HCT116 (cell line): ENCODE data around the gene PDE1A.

Experiments used
- EZH2phosphoT487 ChIP-seq: fragments of 200-600 bp; IDR thresholded peaks from 2 replicates; pipeline ENCODE4 v1.6.1; 2018; ENCODE audit warnings: antibody characterized with exemption, borderline replicate concordance
- FOSL1 ChIP-seq: IDR thresholded peaks from 2 replicates; pipeline ENCODE4 v1.6.1; 2012; ENCODE audit warnings: low read depth
- POLR2A ChIP-seq: IDR thresholded peaks from 2 replicates; pipeline ENCODE4 v1.7.0; 2011; ENCODE audit warnings: borderline replicate concordance; ENCODE audit not compliant: insufficient read depth, insufficient read length; ENCODE audit errors: extremely low read depth
- POLR2AphosphoS5 ChIP-seq: IDR thresholded peaks from 2 replicates; pipeline ENCODE4 v1.6.1; 2011; ENCODE audit warnings: mild to moderate bottlenecking, low read depth, low read length, moderate library complexity
- RAD21 ChIP-seq: IDR thresholded peaks from 2 replicates; pipeline ENCODE4 v1.6.1; 2012; ENCODE audit warnings: low read depth, mild to moderate bottlenecking
- YY1 ChIP-seq: IDR thresholded peaks from 2 replicates; pipeline ENCODE4 v1.6.1; 2011; ENCODE audit warnings: low read length, low read depth, moderate library complexity, mild to moderate bottlenecking; ENCODE audit not compliant: insufficient replicate concordance; ENCODE audit errors: extremely low read depth
- TF ChIP-seq, protein P1 (sequence below): IDR thresholded peaks from 2 replicates; pipeline ENCODE4 v1.6.1; 2012; ENCODE audit warnings: low read depth
- TF ChIP-seq, protein P2 (sequence below): IDR thresholded peaks from 2 replicates; pipeline ENCODE4 v1.6.1; 2011; ENCODE audit warnings: mild to moderate bottlenecking, low read length, moderate library complexity; ENCODE audit not compliant: insufficient replicate concordance; ENCODE audit errors: extremely low read depth
- TF ChIP-seq, protein P3 (sequence below): IDR thresholded peaks from 2 replicates; pipeline ENCODE4 v1.6.1; 2012
- TF ChIP-seq, protein P4 (sequence below), 3 experiments: fragments of 200-600 bp in 1 of 3; sonication (generic) in 1 of 3; IDR thresholded peaks in 2 of 3; conservative IDR thresholded peaks in 1 of 3; 2 replicates each; pipeline ENCODE4 v1.5.1; 2012 to 2017; ENCODE audit warnings: low read depth in 2 of 3, low read length in 2 of 3, antibody characterized with exemption in 1 of 3, borderline replicate concordance in 1 of 3, control low read depth in 1 of 3, mild to moderate bottlenecking in 1 of 3, mixed read lengths in 1 of 3, mixed run types in 1 of 3, moderate library complexity in 1 of 3; ENCODE audit not compliant: insufficient read depth in 1 of 3

DNA sequence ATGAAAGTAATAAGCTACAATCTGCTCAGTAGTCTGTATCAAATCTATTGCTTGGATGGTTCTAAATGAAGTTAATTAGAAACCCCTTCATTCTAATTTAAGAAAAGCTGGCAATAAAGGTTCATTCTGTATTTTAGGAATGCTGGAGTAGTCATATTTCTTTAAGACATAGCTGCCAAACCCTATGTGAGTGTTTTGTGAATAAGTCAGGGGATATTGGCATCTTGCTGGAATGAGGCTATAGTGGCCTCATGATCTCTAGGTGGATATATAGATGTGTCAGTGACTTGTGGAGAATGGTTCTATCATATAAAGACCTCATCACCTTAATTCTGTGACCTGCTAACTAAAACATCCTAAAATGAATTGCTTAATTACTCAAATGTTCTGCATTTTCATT lies 196.3 kb downstream of the PDE1A start:
- TF ChIP-seq, protein P1, sequence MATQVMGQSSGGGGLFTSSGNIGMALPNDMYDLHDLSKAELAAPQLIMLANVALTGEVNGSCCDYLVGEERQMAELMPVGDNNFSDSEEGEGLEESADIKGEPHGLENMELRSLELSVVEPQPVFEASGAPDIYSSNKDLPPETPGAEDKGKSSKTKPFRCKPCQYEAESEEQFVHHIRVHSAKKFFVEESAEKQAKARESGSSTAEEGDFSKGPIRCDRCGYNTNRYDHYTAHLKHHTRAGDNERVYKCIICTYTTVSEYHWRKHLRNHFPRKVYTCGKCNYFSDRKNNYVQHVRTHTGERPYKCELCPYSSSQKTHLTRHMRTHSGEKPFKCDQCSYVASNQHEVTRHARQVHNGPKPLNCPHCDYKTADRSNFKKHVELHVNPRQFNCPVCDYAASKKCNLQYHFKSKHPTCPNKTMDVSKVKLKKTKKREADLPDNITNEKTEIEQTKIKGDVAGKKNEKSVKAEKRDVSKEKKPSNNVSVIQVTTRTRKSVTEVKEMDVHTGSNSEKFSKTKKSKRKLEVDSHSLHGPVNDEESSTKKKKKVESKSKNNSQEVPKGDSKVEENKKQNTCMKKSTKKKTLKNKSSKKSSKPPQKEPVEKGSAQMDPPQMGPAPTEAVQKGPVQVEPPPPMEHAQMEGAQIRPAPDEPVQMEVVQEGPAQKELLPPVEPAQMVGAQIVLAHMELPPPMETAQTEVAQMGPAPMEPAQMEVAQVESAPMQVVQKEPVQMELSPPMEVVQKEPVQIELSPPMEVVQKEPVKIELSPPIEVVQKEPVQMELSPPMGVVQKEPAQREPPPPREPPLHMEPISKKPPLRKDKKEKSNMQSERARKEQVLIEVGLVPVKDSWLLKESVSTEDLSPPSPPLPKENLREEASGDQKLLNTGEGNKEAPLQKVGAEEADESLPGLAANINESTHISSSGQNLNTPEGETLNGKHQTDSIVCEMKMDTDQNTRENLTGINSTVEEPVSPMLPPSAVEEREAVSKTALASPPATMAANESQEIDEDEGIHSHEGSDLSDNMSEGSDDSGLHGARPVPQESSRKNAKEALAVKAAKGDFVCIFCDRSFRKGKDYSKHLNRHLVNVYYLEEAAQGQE, result no peak
- TF ChIP-seq, protein P2, sequence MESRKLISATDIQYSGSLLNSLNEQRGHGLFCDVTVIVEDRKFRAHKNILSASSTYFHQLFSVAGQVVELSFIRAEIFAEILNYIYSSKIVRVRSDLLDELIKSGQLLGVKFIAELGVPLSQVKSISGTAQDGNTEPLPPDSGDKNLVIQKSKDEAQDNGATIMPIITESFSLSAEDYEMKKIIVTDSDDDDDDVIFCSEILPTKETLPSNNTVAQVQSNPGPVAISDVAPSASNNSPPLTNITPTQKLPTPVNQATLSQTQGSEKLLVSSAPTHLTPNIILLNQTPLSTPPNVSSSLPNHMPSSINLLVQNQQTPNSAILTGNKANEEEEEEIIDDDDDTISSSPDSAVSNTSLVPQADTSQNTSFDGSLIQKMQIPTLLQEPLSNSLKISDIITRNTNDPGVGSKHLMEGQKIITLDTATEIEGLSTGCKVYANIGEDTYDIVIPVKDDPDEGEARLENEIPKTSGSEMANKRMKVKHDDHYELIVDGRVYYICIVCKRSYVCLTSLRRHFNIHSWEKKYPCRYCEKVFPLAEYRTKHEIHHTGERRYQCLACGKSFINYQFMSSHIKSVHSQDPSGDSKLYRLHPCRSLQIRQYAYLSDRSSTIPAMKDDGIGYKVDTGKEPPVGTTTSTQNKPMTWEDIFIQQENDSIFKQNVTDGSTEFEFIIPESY, result no peak
- TF ChIP-seq, protein P3, sequence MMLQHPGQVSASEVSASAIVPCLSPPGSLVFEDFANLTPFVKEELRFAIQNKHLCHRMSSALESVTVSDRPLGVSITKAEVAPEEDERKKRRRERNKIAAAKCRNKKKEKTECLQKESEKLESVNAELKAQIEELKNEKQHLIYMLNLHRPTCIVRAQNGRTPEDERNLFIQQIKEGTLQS, result no peak
- TF ChIP-seq, protein P4, sequence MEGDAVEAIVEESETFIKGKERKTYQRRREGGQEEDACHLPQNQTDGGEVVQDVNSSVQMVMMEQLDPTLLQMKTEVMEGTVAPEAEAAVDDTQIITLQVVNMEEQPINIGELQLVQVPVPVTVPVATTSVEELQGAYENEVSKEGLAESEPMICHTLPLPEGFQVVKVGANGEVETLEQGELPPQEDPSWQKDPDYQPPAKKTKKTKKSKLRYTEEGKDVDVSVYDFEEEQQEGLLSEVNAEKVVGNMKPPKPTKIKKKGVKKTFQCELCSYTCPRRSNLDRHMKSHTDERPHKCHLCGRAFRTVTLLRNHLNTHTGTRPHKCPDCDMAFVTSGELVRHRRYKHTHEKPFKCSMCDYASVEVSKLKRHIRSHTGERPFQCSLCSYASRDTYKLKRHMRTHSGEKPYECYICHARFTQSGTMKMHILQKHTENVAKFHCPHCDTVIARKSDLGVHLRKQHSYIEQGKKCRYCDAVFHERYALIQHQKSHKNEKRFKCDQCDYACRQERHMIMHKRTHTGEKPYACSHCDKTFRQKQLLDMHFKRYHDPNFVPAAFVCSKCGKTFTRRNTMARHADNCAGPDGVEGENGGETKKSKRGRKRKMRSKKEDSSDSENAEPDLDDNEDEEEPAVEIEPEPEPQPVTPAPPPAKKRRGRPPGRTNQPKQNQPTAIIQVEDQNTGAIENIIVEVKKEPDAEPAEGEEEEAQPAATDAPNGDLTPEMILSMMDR (IDR thresholded peaks at IDR 0.05 in 2 of 3, conservative IDR thresholded peaks at IDR 0.05 in 1 of 3; ENCODE audit: borderline replicate concordance in 1 of 3, insufficient read depth in 1 of 3, low read depth in 2 of 3, low read length in 2 of 3), result no peak
- TF ChIP-seq FOSL1 (no peak), RAD21 (no peak), POLR2A (no peak), POLR2AphosphoS5 (no peak), EZH2phosphoT487 (no peak), YY1 (no peak)
